GM21723 (cell line): ENCODE measurements around the gene TSHZ2.

Experiments
- ATAC-seq: cut with Tn5 transposase; IDR thresholded peaks from one replicate; pipeline ENCODE4 v1.9.1; 2021; ENCODE audit warnings: mild to moderate bottlenecking, moderate library complexity; ENCODE audit not compliant: unreplicated experiment

TSHZ2 gene

DNA sequence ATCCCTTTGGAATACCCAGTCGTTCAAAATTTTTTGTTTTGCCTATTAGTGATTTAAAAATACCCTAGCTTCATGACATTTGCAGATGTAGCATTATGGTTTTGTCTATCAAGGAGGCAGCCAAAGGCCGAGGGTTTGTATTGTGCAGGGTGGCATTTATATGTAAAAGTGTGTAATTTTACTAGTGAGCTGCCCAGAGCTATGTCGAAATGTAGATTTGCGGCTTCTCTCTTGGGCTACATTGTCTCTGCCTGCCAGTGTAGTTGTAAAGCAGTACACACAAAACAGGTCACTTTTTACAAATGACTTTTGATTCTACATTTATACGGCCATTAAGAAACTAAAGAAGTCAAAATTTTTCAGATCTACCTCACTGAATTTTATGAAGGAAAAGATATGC is 87.7 kb downstream of the TSHZ2 start:
- ATAC-seq, result no peak

- no peak for ATAC-seq
These were observed 89.3 kb downstream of the TSHZ2 start for GRCh38 chr20:53061192-53062108.

DNA sequence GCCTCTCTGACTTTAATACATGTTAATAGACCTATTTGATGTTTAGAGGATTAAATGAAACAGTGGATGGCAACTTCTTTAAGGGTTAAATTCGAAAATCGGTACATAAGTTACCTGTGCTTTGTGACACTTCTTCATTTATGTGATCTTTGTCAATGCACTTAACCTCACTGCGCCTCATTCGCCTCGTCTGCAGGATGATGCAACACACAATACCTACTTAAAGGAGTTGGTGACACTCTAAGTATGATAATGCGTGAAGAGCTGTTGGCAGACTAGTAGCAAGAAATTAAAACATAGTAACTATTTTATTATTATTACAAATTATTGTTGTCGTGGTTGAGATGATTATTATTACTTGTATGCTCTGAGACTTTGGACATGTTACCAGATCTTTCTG is 92.8 kb downstream of the TSHZ2 start:
- no peak for ATAC-seq

DNA sequence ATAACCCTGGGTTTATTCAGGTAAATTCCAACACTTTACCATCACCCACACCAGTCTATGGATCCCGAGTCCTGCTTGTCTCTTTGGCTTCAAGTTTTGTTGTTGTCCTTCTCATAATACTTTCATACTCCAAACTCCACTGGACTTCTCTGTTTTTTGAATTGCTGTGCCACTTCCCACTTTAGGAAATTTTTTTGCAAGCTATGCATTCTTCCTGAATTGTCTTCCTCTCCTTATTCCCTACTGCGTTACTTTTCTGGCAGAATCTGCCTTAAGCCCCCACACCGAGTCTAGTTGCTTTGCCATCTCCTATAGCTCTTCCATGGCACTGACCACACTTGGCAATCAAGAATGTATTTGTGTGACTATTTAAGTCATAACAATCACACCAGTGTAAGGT is 96.1 kb downstream of the TSHZ2 start:
- ATAC-seq, result no peak

GRCh38 chr20:53069132-53069531 is 97.0 kb downstream of the TSHZ2 start:
- no peak for ATAC-seq

GRCh38 chr20:53070224-53070623 is 98.1 kb downstream of the TSHZ2 start:
- no peak for ATAC-seq

DNA sequence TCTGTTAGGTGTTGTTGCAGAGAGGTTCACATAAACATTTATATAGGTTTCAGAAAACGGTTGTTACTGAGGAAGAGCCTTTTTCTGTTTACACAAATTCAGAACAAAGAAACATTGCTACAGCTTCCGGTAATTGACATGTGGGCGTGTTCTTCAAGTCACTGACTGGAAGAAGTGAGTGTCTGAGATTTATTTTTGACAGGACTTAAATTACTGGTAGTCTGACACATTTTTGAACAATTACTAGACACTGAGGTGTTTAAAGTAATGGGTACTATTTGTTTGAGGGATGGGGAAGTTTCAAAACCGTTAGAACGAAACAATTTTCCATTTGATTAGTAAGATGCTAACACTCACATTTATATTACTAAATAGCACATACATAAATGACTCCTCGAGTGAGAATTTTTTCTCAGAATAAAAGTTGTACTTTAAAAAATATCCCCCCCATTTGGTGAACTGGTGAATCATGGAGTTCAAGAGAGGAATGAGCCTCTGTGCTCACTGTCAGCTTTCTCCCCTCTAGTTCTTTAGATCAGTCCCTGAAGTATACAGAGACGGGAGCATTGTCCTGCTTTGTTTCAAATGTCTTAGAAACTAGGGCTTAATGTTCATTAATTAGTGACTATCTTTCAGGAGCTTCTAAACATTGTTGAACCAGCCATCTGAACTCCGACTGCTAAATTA is 98.7 kb downstream of the TSHZ2 start:
- ATAC-seq, result no peak

GRCh38 chr20:53071833-53072232 is 99.7 kb downstream of the TSHZ2 start:
- no peak for ATAC-seq

- ATAC-seq, result no peak
These were observed 100.9 kb downstream of the TSHZ2 start for GRCh38 chr20:53072923-53073579.

- no peak for ATAC-seq
These were observed 101.7 kb downstream of the TSHZ2 start for GRCh38 chr20:53073636-53074415.

DNA sequence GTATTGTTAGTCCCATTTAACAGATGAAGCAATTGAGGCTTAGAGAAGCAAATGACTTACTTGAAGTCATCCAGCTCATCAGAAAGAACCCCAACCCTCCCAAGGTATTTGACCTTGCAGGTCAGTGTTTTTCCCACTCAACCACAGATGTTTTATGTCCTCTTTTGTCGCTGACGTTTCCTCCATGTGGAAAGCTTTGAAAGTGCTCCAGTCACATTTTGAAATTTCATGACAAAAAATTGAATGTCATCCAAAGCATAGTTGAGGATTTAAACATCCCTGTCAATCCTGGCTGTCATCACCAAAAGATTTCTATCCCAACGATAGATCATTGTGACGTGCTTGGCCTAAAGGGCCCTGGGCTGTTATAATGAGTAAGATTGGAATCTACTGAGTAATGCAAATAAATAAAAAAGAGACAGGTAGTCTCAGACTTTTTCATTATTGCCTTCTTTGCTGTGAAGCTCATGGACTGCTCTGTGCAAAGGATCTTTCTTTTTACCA is 102.7 kb downstream of the TSHZ2 start:
- ATAC-seq, result no peak

DNA sequence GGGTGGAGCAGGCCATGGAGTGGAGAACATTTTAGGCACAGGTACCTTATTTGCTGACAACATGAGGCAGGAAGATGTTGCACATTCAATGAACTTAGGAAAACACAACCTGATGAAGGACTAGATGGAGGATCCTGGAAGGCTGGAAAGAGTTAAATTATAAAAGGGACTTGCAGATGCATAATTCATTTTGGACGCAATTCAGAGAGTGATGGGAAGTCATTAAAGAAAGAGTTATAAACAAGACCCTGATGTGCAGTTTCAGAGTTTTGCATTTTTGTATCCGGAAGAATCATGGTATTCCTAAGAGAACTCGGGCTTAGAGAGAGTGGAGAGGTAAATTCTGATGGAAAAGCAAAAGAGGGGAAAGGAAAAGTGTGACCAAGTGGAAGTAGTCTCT is 104.5 kb downstream of the TSHZ2 start:
- ATAC-seq, result no peak

DNA sequence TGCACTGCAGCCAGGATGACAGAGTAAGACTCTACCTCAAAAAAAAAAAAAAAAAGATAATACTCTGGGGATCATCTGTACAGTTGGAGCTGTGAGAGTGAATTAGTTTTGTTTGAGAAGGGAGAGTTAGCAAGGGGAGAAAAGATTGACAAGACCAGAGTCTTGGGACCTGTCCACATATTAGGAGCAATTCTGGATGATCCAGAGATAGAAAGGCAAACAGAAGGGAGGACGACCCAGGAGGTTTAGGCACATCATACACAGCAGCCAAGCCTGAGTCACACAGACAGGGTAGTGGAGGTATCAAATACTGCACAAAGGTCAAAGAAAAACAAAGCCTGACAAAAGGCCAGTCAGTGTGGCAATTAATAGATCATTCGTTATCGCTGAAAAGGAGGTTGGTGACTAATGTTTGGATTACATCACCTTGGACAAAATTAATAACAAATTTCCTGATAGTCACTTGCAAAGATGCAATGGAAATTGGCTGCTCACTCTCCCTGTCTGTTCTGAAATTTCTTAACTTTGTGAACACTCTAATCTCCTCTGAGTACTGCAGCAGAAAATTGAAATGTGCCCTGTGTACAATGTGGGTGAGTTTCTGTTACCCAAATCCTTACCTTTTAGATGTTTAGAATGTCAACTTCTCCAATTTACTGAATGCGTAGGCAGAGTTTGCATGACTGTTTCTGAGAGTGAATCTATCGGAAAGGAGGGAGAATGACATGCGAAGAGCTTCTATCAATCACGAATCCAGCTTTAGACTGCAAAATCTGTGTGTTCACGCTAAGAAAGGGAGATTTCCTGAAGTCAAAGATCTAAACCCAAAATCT is 105.4 kb downstream of the TSHZ2 start:
- ATAC-seq, result no peak

DNA sequence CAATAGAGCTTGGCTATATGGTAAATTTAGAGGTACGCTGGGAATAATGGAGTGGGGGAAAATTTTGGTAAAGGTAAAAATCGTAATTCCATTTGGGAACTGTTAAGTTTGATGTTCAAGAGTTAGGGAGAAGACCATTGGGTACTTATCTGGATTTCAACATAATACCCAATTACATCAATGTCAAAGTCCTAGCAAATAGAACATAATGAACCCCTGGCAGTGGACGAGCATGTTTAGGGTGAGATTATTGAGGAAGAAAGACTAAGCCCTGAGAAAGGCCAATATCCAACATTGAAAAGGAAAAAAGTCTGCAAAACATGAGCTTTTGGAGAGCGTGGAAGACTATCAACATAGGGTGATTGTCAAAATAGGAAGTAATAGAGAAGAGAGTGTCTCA is 106.6 kb downstream of the TSHZ2 start:
- no peak for ATAC-seq

GRCh38 chr20:53079261-53079691 is 107.1 kb downstream of the TSHZ2 start:
- no peak for ATAC-seq

GRCh38 chr20:53079828-53080686 is 107.9 kb downstream of the TSHZ2 start:
- ATAC-seq, result no peak

DNA sequence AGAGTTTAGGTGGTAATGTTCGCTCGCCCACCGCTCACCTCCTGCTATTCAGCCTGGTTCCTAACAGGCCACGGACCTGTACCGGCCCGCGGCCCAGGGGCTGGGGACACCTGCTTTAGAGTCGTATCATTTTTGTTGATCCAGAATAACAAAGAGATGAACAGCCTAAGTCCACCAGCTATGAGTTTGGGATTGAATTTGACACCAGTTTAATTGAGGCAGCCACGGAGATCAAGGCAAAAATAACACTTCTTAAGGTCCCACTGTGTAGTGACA is 108.5 kb downstream of the TSHZ2 start:
- ATAC-seq, result no peak

GRCh38 chr20:53080969-53081871 is 109.1 kb downstream of the TSHZ2 start:
- ATAC-seq, result no peak
